Left lobe of liver (tissue), 2 donors: ENCODE results near the gene PITX2. TPM values are rescaled to one million over a fixed set of nuclear protein-coding genes. Genes with fewer than 3 reads are reported as not detected.

Experiments
- ATAC-seq: fragments of 200-7000 bp; cut with Tn5 transposase; one replicate; pipeline ENCODE4 v1.9.1; 2020; ENCODE audit warnings: mild to moderate bottlenecking, moderate library complexity
- DNase-seq: peaks from one replicate; pipeline ENCODE4 v3.0.0-alpha.2; 2020; ENCODE audit warnings: low spot score
- total RNA-seq: library from RNA; stranded (reverse); gene quantifications from one replicate; pipeline ENCODE4 v1.2.1, GENCODE V29; 2021
- donor health status: DM: no; HTN: no; CAD: no; lungs with moderate emphysema.
- donor health status: DM: no; HTN: yes; CAD: no.

PITX2 gene
- total RNA-seq, 1 donor from 2014 or later = not detected

GRCh38 chr4:110636680-110637407, 14.0 kb upstream of the PITX2 start:
- ATAC-seq (peak; percentile 26), DNase-seq (no peak)

GRCh38 chr4:110636171-110636679, 13.3 kb upstream of the PITX2 start:
- no peak for ATAC-seq
- no peak for DNase-seq

- DNase-seq (no peak), ATAC-seq (no peak)
Measured at GRCh38 chr4:110635163-110635865, 12.4 kb upstream of the PITX2 start.

GRCh38 chr4:110634350-110635162, 11.7 kb upstream of the PITX2 start:
- no peak for DNase-seq
- ATAC-seq = no peak

- ATAC-seq = no peak
- DNase-seq = no peak
Measured at GRCh38 chr4:110633358-110634341, 10.8 kb upstream of the PITX2 start.

- no peak for ATAC-seq
Measured at GRCh38 chr4:110632506-110633357, 9.9 kb upstream of the PITX2 start.

GRCh38 chr4:110631584-110632505, 9.0 kb upstream of the PITX2 start:
- DNase-seq = peak; percentile 72
- peak; percentile 98 for ATAC-seq

More at GRCh38 chr4:110632506-110633357, 9.9 kb upstream of the PITX2 start:
- DNase-seq = no peak

- ATAC-seq = no peak
Measured at GRCh38 chr4:110630688-110631402, 8.0 kb upstream of the PITX2 start.

GRCh38 chr4:110629780-110630687, 7.2 kb upstream of the PITX2 start:
- ATAC-seq (no peak), DNase-seq (no peak)

More at GRCh38 chr4:110630688-110631402, 8.0 kb upstream of the PITX2 start:
- DNase-seq = no peak

GRCh38 chr4:110629214-110629754, 6.4 kb upstream of the PITX2 start:
- no peak for ATAC-seq

GRCh38 chr4:110628663-110629213, 5.9 kb upstream of the PITX2 start:
- no peak for DNase-seq
- no peak for ATAC-seq

More at GRCh38 chr4:110629214-110629754, 6.4 kb upstream of the PITX2 start:
- DNase-seq = no peak

- no peak for ATAC-seq
- DNase-seq = no peak
Measured at GRCh38 chr4:110627977-110628662, 5.2 kb upstream of the PITX2 start.

GRCh38 chr4:110626532-110627153, 3.8 kb upstream of the PITX2 start:
- DNase-seq (no peak), ATAC-seq (no peak)

- DNase-seq = no peak
- no peak for ATAC-seq
Measured at GRCh38 chr4:110625576-110626257, 2.8 kb upstream of the PITX2 start.
